Brain pericyte (primary cell): ENCODE data around the gene PPP2R2B.
"Not testable (repeated sequence)": the region's sequence is repeated elsewhere in the genome, so short reads cannot be mapped to it uniquely, and the experiment has no call there.

Source experiments
- DNase-seq: peaks from one replicate; pipeline ENCODE4 v3.0.0-alpha.2; 2012; ENCODE audit warnings: low read depth, low spot score

The PPP2R2B gene

GRCh38 chr5:146652547-146652946 lies 226.0 kb downstream of the PPP2R2B start:
- DNase-seq, result no peak

DNA sequence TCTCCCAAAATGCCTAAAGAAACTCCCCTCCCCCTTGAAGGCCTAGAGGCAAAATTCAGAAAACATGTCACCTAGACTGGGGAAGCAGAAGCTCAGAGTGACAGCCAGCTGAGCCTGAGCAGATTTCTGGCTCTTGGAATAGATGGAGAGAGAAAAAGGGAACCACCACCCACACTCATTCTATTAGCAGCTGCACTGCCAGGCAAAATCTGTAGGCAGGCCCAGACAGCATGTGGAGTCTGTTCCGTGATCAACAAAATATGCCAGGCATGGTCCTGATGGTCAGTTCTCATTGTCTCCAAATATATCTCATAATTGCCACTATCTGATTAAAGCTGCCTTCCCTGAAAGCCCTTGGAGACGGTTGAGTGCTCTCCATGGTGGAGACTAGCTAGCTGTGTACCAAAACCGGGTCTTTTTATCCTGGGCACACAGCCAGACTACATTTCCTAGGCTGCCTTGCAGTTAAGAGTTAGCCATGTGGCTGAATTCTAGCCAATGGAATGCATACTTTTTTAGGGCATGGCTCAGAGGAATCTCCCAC lies 230.8 kb downstream of the PPP2R2B start:
- DNase-seq, result no peak

DNA sequence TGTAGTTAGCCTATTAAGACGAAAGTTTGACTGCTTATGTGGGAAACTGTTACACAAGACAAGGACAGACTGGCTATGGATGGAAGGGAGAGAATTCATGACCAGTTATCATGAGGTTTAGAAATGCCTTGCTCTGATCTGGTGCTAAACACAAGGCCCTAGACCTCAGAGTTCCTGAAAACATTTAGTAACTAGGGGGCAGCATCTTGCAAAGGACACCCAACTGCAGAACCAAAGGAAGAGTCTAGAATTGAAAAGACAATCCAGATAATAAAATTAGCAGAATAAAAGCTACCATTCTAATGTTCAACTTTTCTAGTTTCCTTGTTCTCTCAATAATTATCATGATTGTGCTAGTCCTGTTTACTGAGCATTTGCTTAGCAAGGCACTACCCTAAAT lies 232.1 kb downstream of the PPP2R2B start:
- DNase-seq, result no peak

- no peak for DNase-seq
These were observed 233.2 kb downstream of the PPP2R2B start for GRCh38 chr5:146645342-146645741.

DNA sequence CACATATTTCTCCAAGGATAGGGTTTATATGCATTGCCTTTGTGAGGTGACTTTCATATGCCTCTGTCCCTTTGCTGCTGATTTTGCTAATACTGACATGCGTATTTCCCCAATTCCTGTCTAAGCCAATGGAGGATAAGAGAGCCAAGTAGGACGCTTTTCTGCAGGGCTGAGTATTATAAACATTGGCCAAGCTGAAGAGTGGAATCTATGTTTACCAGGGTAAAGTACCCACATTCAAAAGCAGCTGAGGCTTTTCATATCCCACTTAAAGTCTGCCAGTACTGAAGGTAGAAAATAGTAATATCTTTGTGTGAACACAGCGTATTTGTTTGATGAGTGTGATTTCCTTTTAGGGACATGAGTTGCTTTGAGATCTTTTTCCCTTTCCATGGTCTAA lies 233.7 kb downstream of the PPP2R2B start:
- DNase-seq, result no peak

DNA sequence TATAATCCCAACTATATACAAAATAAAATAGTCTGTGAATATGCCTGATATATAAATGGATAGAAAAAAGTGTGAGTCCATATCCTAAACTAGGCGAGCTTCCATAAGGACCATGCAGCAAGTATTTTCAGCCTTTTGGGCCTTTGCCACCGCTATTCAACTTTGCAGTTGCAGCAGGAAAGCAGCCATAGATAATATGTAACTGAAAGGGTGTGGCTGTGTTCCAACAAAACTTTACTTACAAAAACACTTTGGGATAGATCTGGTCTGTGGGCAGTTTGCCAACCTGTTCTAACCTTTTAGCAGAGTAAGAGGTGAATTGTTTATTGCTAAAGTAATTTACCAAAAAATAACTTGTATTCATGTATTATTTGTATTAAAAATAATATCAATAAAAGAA lies 234.8 kb downstream of the PPP2R2B start:
- no peak for DNase-seq

DNA sequence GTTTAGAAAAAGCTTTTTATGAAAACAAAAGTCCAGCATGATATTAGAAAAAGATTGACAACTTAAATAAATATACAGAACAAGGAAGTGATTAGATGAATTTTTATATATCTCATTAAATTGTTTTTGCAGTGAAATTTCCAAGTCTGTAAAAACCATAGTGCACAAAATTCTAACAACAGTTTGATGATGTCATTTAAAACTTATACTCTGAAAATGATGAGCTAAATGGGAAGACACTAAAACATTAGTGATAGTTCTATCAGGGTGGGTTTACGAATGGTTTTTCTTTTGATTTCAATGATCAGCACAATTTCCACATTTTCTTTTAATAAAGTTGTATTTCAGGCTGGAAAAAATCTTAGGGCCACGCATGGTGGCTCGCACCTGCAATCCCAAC lies 236.1 kb downstream of the PPP2R2B start:
- DNase-seq, result no peak

DNA sequence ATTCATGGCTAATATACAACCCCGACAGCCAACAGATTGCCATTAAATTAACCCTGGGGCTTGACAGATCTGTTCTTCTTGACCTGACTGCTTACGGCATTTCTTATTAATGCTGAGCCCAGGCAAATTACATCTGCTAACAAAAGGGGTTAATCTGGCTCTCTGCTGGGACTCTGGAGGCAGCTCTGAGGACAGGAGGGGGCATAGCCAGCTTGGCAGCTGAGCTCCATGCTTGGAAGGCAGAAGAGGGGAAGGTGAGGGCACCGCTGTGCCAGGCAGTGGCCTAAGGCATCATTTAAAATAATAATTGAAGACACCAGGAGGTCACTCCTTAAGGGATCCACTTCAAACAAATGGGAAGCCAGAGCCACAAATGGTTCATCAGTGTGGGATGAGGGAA lies 236.6 kb downstream of the PPP2R2B start:
- no peak for DNase-seq

- DNase-seq, result no peak
These were observed 238.2 kb downstream of the PPP2R2B start for GRCh38 chr5:146640285-146640896.

DNA sequence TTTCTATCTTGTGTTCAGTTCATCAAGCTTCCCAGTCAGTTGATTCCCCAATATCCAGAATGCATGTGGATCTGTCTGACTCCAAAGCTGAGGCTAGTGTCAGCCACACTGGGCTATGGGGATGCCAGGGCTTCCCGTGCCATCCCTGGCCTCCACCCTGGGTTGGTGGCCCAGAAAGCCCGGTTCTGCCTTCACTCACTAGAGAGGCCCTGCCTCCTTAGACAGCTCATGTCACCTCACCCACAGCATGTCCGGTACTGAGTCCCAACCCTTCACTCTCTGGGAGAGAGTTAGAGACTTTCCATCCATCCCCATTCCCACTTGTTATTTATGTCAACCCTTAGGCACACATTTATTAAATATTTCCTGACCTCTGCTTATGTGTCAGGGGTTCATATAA lies 243.1 kb downstream of the PPP2R2B start:
- DNase-seq, result no peak

GRCh38 chr5:146633323-146633764 lies 245.2 kb downstream of the PPP2R2B start:
- DNase-seq, result no peak

DNA sequence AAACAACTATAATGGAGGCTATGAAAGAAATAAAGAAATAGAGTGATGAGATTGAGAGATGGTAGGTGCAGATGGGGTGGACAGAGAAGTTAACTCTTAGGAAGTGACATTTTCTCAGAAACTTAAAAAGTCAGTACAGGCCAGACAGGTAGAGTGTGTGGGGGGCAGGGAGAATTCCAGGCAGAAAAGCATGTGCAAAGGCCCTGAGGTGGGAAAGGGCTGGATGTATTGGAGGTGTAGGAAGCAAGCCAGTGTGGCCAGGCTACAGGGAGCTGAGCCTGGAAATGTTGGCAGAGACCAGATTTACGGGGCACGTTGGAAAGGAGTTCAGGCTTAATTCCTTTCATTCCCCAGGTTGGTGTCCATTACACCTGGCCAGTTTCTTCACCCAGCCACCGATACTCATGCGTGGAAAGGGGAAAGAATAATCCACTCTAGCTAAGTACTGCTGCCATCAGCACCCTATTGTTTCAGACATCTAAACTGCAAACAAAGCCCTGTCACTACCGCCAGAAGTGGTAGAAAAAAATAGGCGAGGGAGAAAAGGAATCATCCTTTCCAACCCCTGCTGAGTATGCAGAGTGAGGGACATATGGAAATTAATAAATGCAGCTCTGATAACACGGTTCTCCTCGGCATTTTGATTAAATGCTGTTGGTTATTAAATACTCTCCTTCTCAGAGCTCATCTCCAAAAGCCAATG lies 245.8 kb downstream of the PPP2R2B start:
- no peak for DNase-seq

GRCh38 chr5:146630472-146630871 lies 248.1 kb downstream of the PPP2R2B start:
- no peak for DNase-seq

GRCh38 chr5:146628950-146629349 lies 249.6 kb downstream of the PPP2R2B start:
- DNase-seq, result no peak

GRCh38 chr5:146626936-146627335 lies 251.6 kb downstream of the PPP2R2B start:
- DNase-seq, result no peak

GRCh38 chr5:146624179-146624578 lies 254.4 kb downstream of the PPP2R2B start:
- no peak for DNase-seq

DNA sequence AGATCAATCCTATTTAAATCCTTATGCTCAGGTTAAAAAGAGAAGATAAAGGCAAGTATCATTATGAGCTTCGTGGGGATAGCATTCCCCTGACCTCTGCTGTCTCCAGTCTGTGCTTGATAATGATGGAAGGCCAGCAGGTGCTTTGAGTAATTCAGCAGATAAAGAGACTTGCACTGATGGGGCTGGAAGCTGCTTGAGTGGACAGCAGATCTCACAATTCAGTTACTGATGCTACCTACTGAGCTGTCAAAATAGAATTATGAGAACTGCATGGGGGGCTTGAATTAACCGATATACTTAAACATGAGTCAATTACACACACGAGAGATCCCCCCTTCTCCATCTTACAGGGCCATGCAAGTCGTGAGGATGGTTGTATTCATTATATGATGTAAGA lies 254.9 kb downstream of the PPP2R2B start:
- no peak for DNase-seq

DNA sequence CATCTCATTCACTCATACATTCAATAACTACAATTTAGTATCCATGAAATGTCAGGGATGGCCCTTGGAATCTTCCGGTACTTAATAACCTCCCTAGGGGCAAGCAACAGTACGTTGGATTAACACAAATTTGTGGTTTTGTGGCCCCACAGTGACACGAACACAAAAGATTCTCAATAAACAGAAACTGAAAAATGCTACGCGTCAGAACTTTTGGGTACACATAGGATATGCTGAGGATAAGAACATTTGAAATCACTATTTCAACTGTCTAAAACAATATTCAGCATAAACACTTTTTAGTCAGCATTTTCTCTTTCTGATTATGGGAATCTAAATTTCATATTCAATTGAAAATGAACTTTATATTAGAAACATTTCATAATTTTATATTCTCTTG lies 255.5 kb downstream of the PPP2R2B start:
- no peak for DNase-seq

- no peak for DNase-seq
These were observed 256.2 kb downstream of the PPP2R2B start for GRCh38 chr5:146622391-146622790.

GRCh38 chr5:146620669-146621051 lies 257.9 kb downstream of the PPP2R2B start:
- DNase-seq, result no peak

- DNase-seq, result no peak
These were observed 258.4 kb downstream of the PPP2R2B start for GRCh38 chr5:146620031-146620668.

DNA sequence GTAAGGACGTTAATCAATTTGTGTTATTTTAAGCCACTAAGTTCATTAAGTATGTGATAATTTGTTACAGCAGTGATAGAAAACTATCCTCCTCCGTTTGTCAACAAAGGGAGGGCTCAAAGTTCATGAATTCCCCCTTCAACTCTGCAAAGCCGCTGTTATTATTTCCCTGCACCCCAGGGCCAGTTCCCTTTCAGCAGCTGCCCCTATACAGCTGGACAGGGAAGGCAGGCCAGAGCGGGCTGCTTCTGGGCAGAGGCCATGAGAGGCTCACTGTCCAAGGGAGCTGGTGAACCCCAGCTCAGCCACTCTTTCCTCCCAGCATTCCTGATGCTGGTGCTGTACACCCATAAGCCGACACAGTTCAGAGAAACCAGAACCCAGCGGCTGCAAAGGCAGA lies 260.1 kb downstream of the PPP2R2B start:
- no peak for DNase-seq

DNA sequence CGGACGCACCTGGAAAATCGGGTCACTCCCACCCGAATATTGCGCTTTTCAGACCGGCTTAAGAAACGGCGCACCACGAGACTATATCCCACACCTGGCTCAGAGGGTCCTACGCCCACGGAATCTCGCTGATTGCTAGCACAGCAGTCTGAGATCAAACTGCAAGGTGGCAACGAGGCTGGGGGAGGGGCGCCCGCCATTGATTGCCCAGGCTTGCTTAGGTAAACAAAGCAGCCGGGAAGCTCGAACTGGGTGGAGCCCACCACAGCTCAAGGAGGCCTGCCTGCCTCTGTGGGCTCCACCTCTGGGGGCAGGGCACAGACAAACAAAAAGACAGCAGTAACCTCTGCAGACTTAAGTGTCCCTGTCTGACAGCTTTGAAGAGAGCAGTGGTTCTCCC lies 268.8 kb downstream of the PPP2R2B start:
- not testable (repeated sequence) for DNase-seq
